Chondrocyte (in vitro differentiated cells): ENCODE measurements around the gene ENPP6. TPM values are rescaled to one million over a fixed set of nuclear protein-coding genes. Genes with fewer than 3 reads are reported as not detected.

Experiments
- DNase-seq: peaks from one replicate; pipeline ENCODE4 v3.0.0; 2021; ENCODE audit warnings: mixed read lengths, low spot score
- H3K27ac Mint-ChIP-seq: one replicate; pipeline ENCODE4 v1.8.0; 2021; ENCODE audit warnings: mild to moderate bottlenecking, moderate library complexity, mixed read lengths; ENCODE audit not compliant: unreplicated experiment
- H3K27me3 Mint-ChIP-seq: 2 replicates; pipeline ENCODE4 v1.8.0; 2021; ENCODE audit warnings: low read depth, mixed read lengths
- H3K36me3 Mint-ChIP-seq: 2 replicates; pipeline ENCODE4 v1.8.0; 2021; ENCODE audit warnings: low read depth, mixed read lengths
- H3K4me1 Mint-ChIP-seq: 2 replicates; pipeline ENCODE4 v1.8.0; 2021; ENCODE audit warnings: low read depth, mild to moderate bottlenecking, mixed read lengths
- H3K4me3 Mint-ChIP-seq: one replicate; pipeline ENCODE4 v1.8.0; 2021; ENCODE audit warnings: mild to moderate bottlenecking, moderate library complexity, mixed read lengths; ENCODE audit not compliant: unreplicated experiment
- H3K9me3 Mint-ChIP-seq: 2 replicates; pipeline ENCODE4 v1.8.0; 2021; ENCODE audit warnings: low read depth, mixed read lengths
- CTCF ChIP-seq: fragments of 200-600 bp; sonication (generic); IDR thresholded peaks from 2 replicates; pipeline ENCODE4 v1.5.0; 2021; ENCODE audit warnings: antibody characterized with exemption, mild to moderate bottlenecking, moderate library complexity
- total RNA-seq: library from RNA; stranded (reverse); gene quantifications from 3 replicates; pipeline ENCODE4 v1.2.1, GENCODE V29; 2021

Gene ENPP6
- total RNA-seq, 1 donor from 2014 or later, result not detected

DNA sequence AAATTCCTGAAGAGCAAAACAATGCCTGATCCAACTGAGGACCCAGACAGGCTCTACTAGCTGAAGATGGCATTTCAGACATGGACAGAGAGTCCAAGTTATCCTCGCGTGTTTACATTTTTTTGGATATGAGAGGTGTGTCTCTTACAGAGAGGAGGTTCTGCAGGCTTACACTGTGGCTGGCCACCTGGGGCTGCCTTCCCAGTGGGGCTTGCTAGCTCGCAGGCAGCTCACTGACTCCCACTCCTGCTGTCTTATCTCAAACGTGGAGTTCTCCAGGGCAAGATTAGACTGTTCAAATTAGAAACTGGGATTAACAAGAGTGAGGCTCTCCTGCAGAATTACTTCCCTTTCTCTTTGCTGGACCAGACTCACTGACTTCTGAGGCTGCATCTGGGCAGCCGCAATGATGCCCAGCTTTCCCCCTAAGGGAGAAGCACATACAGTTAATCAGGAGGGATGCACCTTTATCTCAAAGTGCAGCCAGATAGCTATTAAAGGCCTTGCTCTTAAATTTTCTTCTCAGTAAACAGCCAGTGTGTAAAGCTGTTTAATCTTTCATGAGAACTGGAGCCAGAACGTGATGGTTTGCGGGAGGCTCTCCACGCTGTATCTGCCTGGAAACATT is 123.0 kb downstream of the ENPP6 start:
- H3K36me3 Mint-ChIP-seq, result no peaks in the 10 kb centered on the region
- H3K27me3 Mint-ChIP-seq, result peaks cover 28% of the 10 kb centered on the region
- no peak for DNase-seq
- no peak overlapping the region for H3K27ac Mint-ChIP-seq
- no peak overlapping the region for H3K4me3 Mint-ChIP-seq
- no peak for TF ChIP-seq CTCF
- H3K9me3 Mint-ChIP-seq, result no peaks in the 10 kb centered on the region
- H3K4me1 Mint-ChIP-seq, result no peaks in the 10 kb centered on the region

- H3K27ac Mint-ChIP-seq, result no peak overlapping the region
These were observed 125.7 kb downstream of the ENPP6 start for GRCh38 chr4:184091986-184092385.

DNA sequence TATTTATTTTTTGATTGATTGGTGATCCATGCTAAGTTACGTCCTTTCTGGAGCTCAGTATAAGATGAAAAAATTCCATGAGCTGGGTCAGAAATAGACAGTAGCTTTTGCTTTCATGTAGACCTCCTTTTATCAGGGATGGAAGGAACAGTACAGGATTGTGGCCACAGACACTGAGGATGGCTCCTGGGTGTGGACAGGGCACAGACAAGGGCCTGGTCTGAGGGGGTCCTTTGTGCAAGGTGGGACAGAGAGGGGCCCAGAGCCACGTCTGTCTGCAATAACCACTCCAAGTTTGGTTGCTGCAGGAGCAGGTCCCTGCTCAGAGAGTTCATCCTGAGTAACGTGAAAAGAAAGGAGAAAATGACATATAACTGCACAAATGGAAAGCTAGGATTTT is 127.1 kb downstream of the ENPP6 start:
- H3K36me3 Mint-ChIP-seq, result no peaks in the 10 kb centered on the region
- H3K4me1 Mint-ChIP-seq, result no peaks in the 10 kb centered on the region
- peaks cover 23% of the 10 kb centered on the region for H3K27me3 Mint-ChIP-seq
- no peak for DNase-seq
- TF ChIP-seq CTCF, result no peak
- no peak overlapping the region for H3K4me3 Mint-ChIP-seq
- peaks cover 13% of the 10 kb centered on the region for H3K9me3 Mint-ChIP-seq
- no peak overlapping the region for H3K27ac Mint-ChIP-seq

More at GRCh38 chr4:184091986-184092385, 125.7 kb downstream of the ENPP6 start:
- Mint-ChIP-seq H3K36me3 (no peaks in the 10 kb centered on the region), H3K4me1 (no peaks in the 10 kb centered on the region), H3K4me3 (no peak overlapping the region), H3K27me3 (peaks cover 31% of the 10 kb centered on the region), H3K9me3 (peaks cover 13% of the 10 kb centered on the region)
- no peak for DNase-seq
- TF ChIP-seq CTCF, result no peak

- H3K27me3 Mint-ChIP-seq, result peaks cover 6% of the 10 kb centered on the region
- no peaks in the 10 kb centered on the region for H3K36me3 Mint-ChIP-seq
- peaks cover 11% of the 10 kb centered on the region for H3K9me3 Mint-ChIP-seq
- H3K4me3 Mint-ChIP-seq, result no peak overlapping the region
- H3K27ac Mint-ChIP-seq, result no peak overlapping the region
- DNase-seq, result no peak
- no peaks in the 10 kb centered on the region for H3K4me1 Mint-ChIP-seq
- no peak for TF ChIP-seq CTCF
These were observed 137.0 kb downstream of the ENPP6 start for GRCh38 chr4:184080674-184081073.

- peaks cover 3% of the 10 kb centered on the region for H3K27me3 Mint-ChIP-seq
- DNase-seq, result no peak
- peaks cover 25% of the 10 kb centered on the region for H3K9me3 Mint-ChIP-seq
- no peaks in the 10 kb centered on the region for H3K36me3 Mint-ChIP-seq
- no peak overlapping the region for H3K4me3 Mint-ChIP-seq
- H3K27ac Mint-ChIP-seq, result no peak overlapping the region
- no peak for TF ChIP-seq CTCF
- H3K4me1 Mint-ChIP-seq, result no peaks in the 10 kb centered on the region
These were observed 142.8 kb downstream of the ENPP6 start for GRCh38 chr4:184074677-184075388.
